Adipose tissue (tissue), 3 donors: ENCODE data around the gene SWT1. TPM values are rescaled to one million over a fixed set of nuclear protein-coding genes. Genes with fewer than 3 reads are reported as not detected.

Source experiments
- H3K27ac ChIP-seq: one replicate; pipeline ENCODE4 v1.5.1; 2013; ENCODE audit warnings: low read depth, low read length
- WGBS, 3 donors: extraction: QIAGEN DNeasy Blood & Tissue Kit; methylation state at CpG; one replicate each; pipeline ENCODE4 v1.1.7; 2013; 5-methylcytosine and 5-hydroxymethylcytosine counted together
- polyA plus RNA-seq, 3 donors: library from polyadenylated mRNA; stranded (reverse); fragments of 200-250 nt; gene quantifications; one replicate each; pipeline ENCODE4 v1.2.3, GENCODE V29; 2013
- donor health status: healthy with polysubstance abuse.
- donor health status: Bipolar disorder and iron deficiency.
- donor health status: healthy.

The SWT1 gene
- polyA plus RNA-seq, 3 donors: 1.7 to 5.5 (median 5.1) TPM

GRCh38 chr1:185338719-185339622, 182.0 kb downstream of the SWT1 start:
- no peak overlapping the region for H3K27ac ChIP-seq
- 45 to 82% (median 59%) methylated on average over 8 of the region's 8 CpGs for WGBS, 3 donors

DNA sequence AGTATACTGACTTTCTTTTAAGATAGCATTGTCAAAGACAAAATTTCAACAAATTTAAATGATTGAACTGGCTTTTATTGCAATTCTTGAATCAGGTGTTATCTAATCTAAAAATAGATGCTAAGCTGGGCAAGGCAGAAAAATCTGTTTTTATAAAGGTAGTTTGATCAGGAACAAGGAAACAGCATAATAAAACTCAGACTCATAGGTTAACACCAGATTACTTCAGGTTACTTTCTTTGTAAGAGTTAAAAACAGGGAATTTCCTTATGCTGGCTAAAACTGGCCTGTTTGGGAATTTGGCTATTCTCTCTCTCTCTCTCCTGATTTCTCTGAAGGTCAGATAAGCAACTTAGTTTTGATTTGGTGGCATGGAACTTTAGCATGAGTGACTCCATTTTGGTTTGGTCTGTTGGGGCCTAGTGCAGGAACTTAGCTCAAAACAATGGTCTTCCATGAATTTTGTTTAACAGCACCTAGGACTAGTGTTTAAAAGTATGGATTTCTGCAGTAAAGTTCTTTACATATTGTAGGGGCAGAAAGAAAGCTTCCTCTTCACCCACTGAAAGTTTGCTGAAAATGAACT, 184.3 kb downstream of the SWT1 start:
- H3K27ac ChIP-seq: no peak overlapping the region

Other genes starting within 250 kb of the SWT1 start
- gene NIBAN1, start 182.7 kb upstream of the SWT1 start, polyA plus RNA-seq: 10 to 100 TPM in 2 of 3 donors, 1 to 10 TPM in 1; 5.9 to 18.1 (median 13.3) TPM
- 1 to 10 TPM; 4.5 to 7.7 (median 7.5) TPM for gene RNF2, start 111.6 kb upstream of the SWT1 start, polyA plus RNA-seq
- gene TRMT1L, start 214 bp upstream of the SWT1 start, polyA plus RNA-seq: 1 to 10 TPM; 3.7 to 8.8 (median 4.1) TPM
- gene IVNS1ABP, start 160.1 kb downstream of the SWT1 start, polyA plus RNA-seq: 10 to 100 TPM; 24.3 to 41.6 (median 38.5) TPM